Stimulated activated CD8-positive, alpha-beta memory T cell treated with anti-CD3 and anti-CD28 coated beads, Interleukin-12 subunit alpha, Interleukin-12 subunit beta, amount 100 ng/mL, for 24 hours (primary cell): ENCODE results near the gene IFNW1.

Experiments
- DNase-seq: peaks from one replicate; pipeline ENCODE4 v3.0.0-alpha.2; 2020; ENCODE audit errors: extremely low read depth

IFNW1 gene

GRCh38 chr9:21110708-21111576, 30.7 kb downstream of the IFNW1 start:
- no peak for DNase-seq

- no peak for DNase-seq
Observed at GRCh38 chr9:21104787-21105186, 36.8 kb downstream of the IFNW1 start.

- no peak for DNase-seq
Observed at GRCh38 chr9:21102305-21102704, 39.3 kb downstream of the IFNW1 start.

GRCh38 chr9:21097817-21098216, 43.8 kb downstream of the IFNW1 start:
- no peak for DNase-seq

GRCh38 chr9:21096901-21097255, 44.8 kb downstream of the IFNW1 start:
- DNase-seq, result no peak

- no peak for DNase-seq
Observed at GRCh38 chr9:21096172-21096900, 45.3 kb downstream of the IFNW1 start.

- no peak for DNase-seq
Observed at GRCh38 chr9:21095561-21095960, 46.1 kb downstream of the IFNW1 start.
